Measurements from ENCODE around the gene TENT4B.
"Not testable (repeated sequence)": the region's sequence is repeated elsewhere in the genome, so short reads cannot be mapped to it uniquely, and the experiment has no call there.

Gene TENT4B

DNA sequence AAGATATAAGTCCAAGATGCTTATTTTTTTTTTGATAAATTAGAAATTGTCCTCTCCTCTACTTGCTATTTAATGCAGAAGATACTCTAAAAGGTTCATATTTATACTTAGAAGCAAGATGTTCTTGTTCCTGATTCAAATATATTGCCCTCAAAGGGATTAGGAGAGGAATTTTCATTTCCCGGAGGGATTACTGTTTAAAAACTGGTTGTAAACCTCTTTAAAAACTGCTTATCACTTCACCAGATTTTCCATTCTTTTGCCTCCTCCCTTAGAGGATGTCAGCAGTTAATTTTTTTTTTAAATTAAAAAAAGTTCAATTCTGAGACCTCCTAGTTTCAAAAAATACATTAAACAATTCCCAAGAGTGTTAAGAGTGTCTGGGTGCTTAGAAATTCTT is 2.8 kb downstream of the TENT4B start:
- no peak for DNase-seq

DNA sequence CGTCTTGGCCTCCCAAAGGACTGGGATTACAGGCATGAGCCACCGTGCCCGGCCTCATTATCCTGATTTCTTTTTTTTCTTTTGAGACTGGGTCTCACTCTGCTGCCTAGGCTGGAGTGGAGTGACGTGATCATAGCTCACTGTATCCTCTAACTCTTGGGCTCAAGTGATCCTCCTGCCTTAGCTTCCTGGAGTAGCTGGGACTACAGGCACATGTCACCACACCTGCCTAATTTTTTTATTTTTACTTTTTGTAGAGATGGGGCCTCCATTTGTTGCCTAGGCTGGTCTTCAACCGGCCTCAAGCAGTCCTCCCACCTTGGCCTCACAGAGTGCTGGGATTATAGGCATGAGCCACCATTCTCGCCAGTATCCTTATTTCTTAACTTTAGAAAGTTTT is 3.5 kb downstream of the TENT4B start:
- DNase-seq = no peak

DNA sequence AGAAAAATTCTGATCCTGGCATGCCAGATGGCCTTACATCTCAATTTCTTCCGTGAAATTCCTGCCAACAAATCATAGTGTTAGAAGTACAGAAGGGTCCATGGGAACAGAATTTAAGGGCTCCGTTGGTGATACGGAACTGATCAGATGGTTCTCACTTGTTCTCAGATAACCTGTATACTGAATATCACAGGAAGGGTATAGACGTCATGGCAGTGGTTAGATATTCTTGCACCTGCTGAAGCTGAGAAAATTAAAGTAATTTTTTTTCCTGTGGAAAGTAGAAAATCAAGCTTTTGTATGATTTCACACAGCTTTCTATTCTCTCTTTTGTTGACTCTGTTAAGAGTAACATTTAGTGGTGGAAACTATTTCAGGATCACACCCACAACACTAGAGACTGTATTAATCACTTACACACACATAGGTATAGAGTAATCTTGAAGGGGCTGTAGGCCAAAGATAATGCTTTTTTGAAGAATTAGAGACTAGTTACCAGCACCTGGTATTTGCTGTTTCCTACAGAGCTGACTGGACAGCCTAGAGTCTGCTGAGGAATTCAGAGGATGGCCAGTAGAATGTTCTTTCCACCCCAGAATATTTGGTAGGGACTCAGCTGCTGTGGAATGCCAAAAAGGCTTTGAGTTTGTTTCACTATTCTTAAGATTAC is 7.5 kb downstream of the TENT4B start:
- DNase-seq = no peak

DNA sequence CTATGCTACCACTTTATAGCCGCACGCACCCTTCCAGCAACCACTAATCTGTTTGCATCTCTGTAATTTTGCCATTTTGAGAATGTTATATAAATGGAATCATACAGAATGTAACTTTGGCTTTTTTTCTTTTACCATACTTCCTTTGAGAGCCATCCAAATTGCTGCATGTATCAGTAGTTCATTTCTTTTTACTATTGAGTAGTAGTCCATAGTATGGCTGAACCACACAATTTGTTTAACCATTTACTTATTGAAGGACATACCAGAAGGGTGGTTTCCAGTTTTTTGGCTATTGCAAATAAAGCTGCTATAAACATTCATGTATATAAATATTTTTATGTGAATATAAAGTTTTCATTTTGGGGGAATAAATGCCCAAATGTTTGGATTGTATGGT is 8.8 kb downstream of the TENT4B start:
- DNase-seq = no peak

DNA sequence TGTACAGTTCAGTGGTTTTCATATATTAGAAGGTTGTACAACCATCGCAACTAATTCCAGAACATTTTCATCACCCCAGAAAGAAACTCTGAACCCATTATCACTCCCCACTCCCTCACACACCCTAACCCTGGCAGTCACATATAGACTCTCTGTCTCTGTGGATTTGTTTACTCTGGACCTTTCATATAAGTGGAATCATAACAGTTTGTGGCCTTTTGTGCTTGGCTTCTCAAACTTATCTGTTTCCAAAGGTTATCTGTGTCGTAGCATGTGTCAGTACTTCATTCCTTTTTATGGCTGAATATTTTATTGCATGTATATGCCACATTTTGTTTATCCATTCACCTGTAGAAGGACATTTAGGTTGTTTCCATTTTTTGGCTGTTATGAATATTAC is 12.4 kb downstream of the TENT4B start:
- no peak for DNase-seq

GRCh38 chr16:50166511-50167500 is 13.7 kb downstream of the TENT4B start:
- no peak for DNase-seq

GRCh38 chr16:50167556-50167955 is 14.4 kb downstream of the TENT4B start:
- no peak for DNase-seq

- DNase-seq = no peak
Observed at GRCh38 chr16:50169555-50170096, 16.5 kb downstream of the TENT4B start.

DNA sequence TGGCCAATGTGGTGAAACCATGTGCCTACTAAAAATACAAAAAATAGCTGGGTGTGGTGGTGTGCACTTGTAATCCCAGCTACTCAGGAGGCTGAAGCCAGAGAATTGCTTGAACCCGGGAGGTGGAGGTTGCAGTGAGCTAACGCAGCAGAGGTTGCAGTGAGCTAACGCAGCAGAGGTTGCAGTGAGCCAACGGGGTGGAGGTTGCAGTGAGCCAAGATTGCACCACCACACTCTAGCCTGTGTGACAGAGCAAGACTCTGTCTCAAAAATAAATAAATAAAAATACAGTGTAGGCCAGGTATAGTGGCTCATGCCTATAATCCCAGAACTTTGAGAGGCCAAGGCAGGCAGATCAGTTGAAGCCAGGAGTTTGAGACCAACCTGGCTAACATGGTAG is 18.7 kb downstream of the TENT4B start:
- DNase-seq = not testable (repeated sequence)

- DNase-seq = no peak
Observed at GRCh38 chr16:50172195-50172922, 19.3 kb downstream of the TENT4B start.

- DNase-seq = no peak
Observed at GRCh38 chr16:50173316-50173715, 20.2 kb downstream of the TENT4B start.

- DNase-seq = no peak
Observed at GRCh38 chr16:50178491-50178941, 25.4 kb downstream of the TENT4B start.

GRCh38 chr16:50182441-50182840 is 29.3 kb downstream of the TENT4B start:
- no peak for DNase-seq

DNA sequence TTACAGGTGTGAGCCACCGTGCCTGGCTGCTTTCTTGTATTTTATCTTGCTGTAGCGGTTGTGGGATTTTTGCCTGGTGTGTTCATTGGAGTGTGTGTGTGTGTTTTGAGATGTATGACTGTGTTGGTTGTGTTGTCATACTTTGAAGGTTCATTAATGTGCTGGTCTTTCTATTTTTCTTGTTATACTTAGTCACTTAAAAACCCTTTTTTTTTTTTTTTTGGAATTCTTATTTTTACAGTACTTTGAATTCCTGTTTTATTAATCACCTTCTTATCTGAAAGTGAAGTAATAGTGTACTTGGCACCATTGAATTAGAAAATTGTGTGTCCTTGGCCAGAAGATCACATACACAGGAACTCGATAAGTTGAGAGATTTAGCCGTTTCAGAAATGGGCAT is 30.2 kb downstream of the TENT4B start:
- no peak for DNase-seq

DNA sequence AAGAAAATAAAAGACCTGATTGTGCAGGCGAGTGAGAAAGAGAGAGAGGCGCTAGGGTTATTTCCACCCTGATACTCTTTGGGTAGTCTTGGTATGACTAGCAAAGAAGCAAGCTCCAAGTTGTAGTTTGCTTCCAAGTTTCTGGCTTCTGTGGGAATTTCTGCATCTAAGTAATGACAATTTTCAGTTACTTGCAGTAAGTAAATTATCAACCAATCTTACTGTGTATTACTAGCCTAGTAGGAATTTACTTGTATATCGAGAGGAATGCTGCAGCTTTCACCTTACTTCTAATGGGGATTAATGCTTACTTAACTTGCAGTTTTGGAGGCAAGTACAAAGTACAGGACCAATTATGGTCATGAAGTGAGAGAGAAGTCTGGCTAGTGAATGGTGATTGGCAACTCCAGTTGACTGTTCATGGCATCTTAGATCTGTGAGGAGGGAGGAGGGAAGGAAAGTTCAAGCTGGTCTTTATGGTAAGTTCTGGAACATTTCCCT is 31.9 kb downstream of the TENT4B start:
- no peak for DNase-seq

- DNase-seq = no peak
Observed at GRCh38 chr16:50188619-50189136, 35.6 kb downstream of the TENT4B start.

- no peak for DNase-seq
Observed at GRCh38 chr16:50190292-50190691, 37.2 kb downstream of the TENT4B start.

DNA sequence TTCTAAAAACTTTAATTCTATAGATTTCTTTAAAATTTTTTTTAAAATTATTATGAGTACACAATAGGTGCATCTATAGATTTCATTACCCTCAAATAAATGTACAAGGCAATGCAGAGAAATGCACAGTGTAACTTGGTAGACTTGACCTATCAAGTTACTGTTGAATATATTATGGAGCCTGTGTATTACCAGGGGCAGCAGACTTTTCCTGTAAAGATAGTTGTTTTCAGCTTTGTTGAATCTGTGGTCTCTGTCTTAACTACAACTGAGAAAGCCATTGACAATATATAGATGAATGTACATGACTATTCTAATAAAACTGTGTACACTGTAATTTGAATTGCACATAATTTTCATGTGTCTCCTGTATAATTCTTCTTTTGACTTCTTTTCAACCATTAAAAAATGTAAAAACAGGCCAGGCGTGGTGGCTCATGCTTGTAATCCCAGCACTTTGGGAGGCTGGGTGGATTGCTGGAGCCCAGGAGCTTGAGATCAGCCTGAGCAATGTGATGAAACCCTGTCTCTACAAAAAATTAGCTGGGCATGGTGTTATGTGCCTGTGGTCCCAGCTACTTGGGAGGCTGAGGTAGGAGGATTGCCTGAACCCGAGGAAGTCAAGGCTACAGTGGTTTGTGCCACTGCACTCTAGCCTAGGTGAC is 39.4 kb downstream of the TENT4B start:
- no peak for DNase-seq

DNA sequence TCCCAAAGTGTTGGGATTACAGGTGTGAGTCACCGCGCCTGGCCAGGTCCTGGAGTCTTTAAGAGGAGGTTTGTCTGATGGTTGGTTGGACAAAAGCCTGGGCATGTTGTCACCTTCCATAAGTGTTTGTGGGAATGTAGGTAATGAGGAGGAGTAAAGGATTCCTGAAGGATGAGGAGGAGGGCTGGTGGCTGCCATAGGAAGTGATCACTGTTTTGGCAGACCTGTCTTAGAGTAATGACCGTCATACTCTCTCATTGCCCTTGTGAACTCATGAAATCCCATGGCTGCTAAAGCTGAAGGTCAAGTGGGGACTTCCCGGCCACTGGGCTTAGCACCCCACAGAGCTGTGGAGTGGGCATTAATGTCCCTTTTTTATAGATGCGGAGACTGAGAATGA is 40.5 kb downstream of the TENT4B start:
- DNase-seq = no peak

DNA sequence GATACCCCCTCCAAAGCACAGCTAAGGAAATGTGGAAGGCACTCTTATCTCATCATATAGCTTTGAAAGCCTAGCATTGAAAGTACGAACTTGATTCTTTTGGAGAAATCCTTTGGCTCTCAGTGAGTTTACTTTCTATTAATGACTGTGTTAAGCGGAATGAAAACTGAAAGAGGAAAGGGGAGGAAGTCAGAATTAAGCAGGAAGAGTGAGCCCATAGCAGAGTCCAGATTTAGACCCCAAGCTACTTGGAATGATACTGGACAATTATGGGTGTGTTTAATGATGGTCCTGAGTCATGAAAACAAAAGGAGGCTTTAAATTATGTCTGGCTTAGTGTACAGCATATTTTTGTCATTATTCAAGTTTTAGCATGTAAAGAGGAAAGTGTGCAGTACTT is 42.2 kb downstream of the TENT4B start:
- DNase-seq = no peak

DNA sequence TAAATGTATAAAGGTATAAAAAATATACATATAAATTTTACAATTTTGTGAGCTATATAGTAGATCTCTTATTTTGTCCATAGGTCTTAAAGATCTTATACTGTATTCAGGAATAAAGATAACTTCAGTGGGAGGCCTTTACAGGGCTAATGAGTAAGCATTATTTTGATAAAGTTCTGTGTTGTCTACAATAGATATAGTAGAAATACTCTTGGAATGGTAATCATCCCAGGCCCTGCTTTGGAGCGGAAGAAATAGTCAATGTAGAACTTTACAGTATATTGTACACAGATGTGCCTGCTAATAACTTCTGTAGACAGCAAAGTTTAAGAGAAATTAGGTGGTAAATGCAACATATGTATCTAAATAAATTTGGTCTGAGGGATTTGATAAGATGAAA is 42.6 kb downstream of the TENT4B start:
- DNase-seq = no peak

- DNase-seq = no peak
Observed at GRCh38 chr16:50197582-50197981, 44.5 kb downstream of the TENT4B start.

All from COR-L47 (cell line).